HEK293 (cell line): ENCODE measurements around the gene HSDL1.

Source experiments
- GFI1B ChIP-seq: fragments of 450-650 bp; formaldehyde crosslinking; IDR thresholded peaks from 2 replicates; pipeline ENCODE4 v1.5.1; 2016; ENCODE audit warnings: missing biosample characterization, missing genetic modification characterization
- GLIS1 ChIP-seq: fragments of 450-650 bp; formaldehyde crosslinking; IDR thresholded peaks from 2 replicates; pipeline ENCODE4 v1.5.1; 2016; ENCODE audit warnings: missing biosample characterization, missing genetic modification characterization
- HOXC10 ChIP-seq: sonication (generic); formaldehyde crosslinking; IDR thresholded peaks from 2 replicates; pipeline ENCODE4 v1.8.1; 2023; ENCODE audit warnings: mild to moderate bottlenecking, missing genetic modification reagents
- HOXD13 ChIP-seq: sonication (generic); formaldehyde crosslinking; IDR thresholded peaks from 2 replicates; pipeline ENCODE4 v1.8.0; 2022; ENCODE audit warnings: missing genetic modification reagents, borderline replicate concordance
- OVOL3 ChIP-seq: fragments of 450-650 bp; formaldehyde crosslinking; IDR thresholded peaks from 2 replicates; pipeline ENCODE4 v1.5.1; 2016; ENCODE audit warnings: missing biosample characterization, missing genetic modification characterization
- PRDM1 ChIP-seq: fragments of 450-650 bp; formaldehyde crosslinking; IDR thresholded peaks from 2 replicates; pipeline ENCODE4; 2016; ENCODE audit warnings: missing biosample characterization, missing genetic modification characterization
- SCRT1 ChIP-seq: fragments of 450-650 bp; formaldehyde crosslinking; IDR thresholded peaks from 2 replicates; pipeline ENCODE4 v1.5.1; 2016; ENCODE audit warnings: missing biosample characterization, missing genetic modification characterization, borderline replicate concordance
- ZFP3 ChIP-seq: fragments of 450-650 bp; formaldehyde crosslinking; IDR thresholded peaks from 2 replicates; pipeline ENCODE4 v1.5.1; 2016; ENCODE audit warnings: low read depth, missing biosample characterization, missing genetic modification characterization
- ZNF10 ChIP-seq: fragments of 450-650 bp; formaldehyde crosslinking; IDR thresholded peaks from 2 replicates; pipeline ENCODE4 v1.5.1; 2017; ENCODE audit warnings: missing biosample characterization, missing genetic modification characterization
- ZNF133 ChIP-seq: fragments of 450-650 bp; formaldehyde crosslinking; IDR thresholded peaks from 2 replicates; pipeline ENCODE4 v1.5.1; 2016; ENCODE audit warnings: missing biosample characterization, missing genetic modification characterization
- ZNF138 ChIP-seq: fragments of 450-650 bp; formaldehyde crosslinking; IDR thresholded peaks from 2 replicates; pipeline ENCODE4 v1.5.1; 2016; ENCODE audit warnings: missing biosample characterization, missing genetic modification characterization, borderline replicate concordance
- ZNF155 ChIP-seq: fragments of 450-650 bp; formaldehyde crosslinking; IDR thresholded peaks from 2 replicates; pipeline ENCODE4 v1.5.1; 2016; ENCODE audit warnings: missing biosample characterization, missing genetic modification characterization
- ZNF169 ChIP-seq: fragments of 450-650 bp; formaldehyde crosslinking; IDR thresholded peaks from 2 replicates; pipeline ENCODE4 v1.5.1; 2016; ENCODE audit warnings: missing biosample characterization, missing genetic modification characterization
- ZNF175 ChIP-seq: fragments of 450-650 bp; formaldehyde crosslinking; IDR thresholded peaks from 2 replicates; pipeline ENCODE4 v1.5.1; 2016; ENCODE audit warnings: missing biosample characterization, missing genetic modification characterization
- ZNF2 ChIP-seq: fragments of 450-650 bp; formaldehyde crosslinking; IDR thresholded peaks from 2 replicates; pipeline ENCODE4 v1.5.1; 2016; ENCODE audit warnings: missing biosample characterization, missing genetic modification characterization
- ZNF223 ChIP-seq: fragments of 450-650 bp; formaldehyde crosslinking; IDR thresholded peaks from 2 replicates; pipeline ENCODE4 v1.5.1; 2016; ENCODE audit warnings: missing biosample characterization, missing genetic modification characterization
- ZNF23 ChIP-seq: fragments of 450-650 bp; formaldehyde crosslinking; IDR thresholded peaks from 2 replicates; pipeline ENCODE4 v1.5.1; 2016; ENCODE audit warnings: missing biosample characterization, missing genetic modification characterization, borderline replicate concordance
- ZNF239 ChIP-seq: fragments of 450-650 bp; formaldehyde crosslinking; IDR thresholded peaks from 2 replicates; pipeline ENCODE4 v1.5.1; 2016; ENCODE audit warnings: missing biosample characterization, missing genetic modification characterization
- ZNF248 ChIP-seq: fragments of 450-650 bp; formaldehyde crosslinking; IDR thresholded peaks from 2 replicates; pipeline ENCODE4 v1.5.1; 2017; ENCODE audit warnings: missing biosample characterization, missing genetic modification characterization
- ZNF274 ChIP-seq, 2 experiments: fragments of 200-500 bp in 1 of 2; fragments of 450-650 bp in 1 of 2; sonication (Bioruptor generic) in 1 of 2; formaldehyde crosslinking in 1 of 2; IDR thresholded peaks; 2 replicates each; pipeline versions ENCODE4 v1.5.1 to v1.6.1; 2014 to 2016; ENCODE audit warnings: borderline replicate concordance in 1 of 2, inconsistent platforms in 1 of 2, low read length in 1 of 2, missing biosample characterization in 1 of 2, missing genetic modification characterization in 1 of 2
- ZNF324 ChIP-seq: fragments of 450-650 bp; formaldehyde crosslinking; IDR thresholded peaks from 2 replicates; pipeline ENCODE4 v1.5.1; 2016; ENCODE audit warnings: missing biosample characterization, missing genetic modification characterization
- ZNF350 ChIP-seq: fragments of 450-650 bp; formaldehyde crosslinking; IDR thresholded peaks from 2 replicates; pipeline ENCODE4 v1.5.0; 2017; ENCODE audit warnings: missing biosample characterization, mild to moderate bottlenecking, missing genetic modification characterization
- ZNF354C ChIP-seq: fragments of 450-650 bp; formaldehyde crosslinking; IDR thresholded peaks from 2 replicates; pipeline ENCODE4 v1.5.1; 2016; ENCODE audit warnings: missing biosample characterization, missing genetic modification characterization, low read depth, borderline replicate concordance
- ZNF404 ChIP-seq: fragments of 450-650 bp; formaldehyde crosslinking; IDR thresholded peaks from 2 replicates; pipeline ENCODE4 v1.5.1; 2017; ENCODE audit warnings: missing biosample characterization, missing genetic modification characterization
- ZNF501 ChIP-seq: fragments of 450-650 bp; formaldehyde crosslinking; IDR thresholded peaks from 2 replicates; pipeline ENCODE4 v1.5.1; 2016; ENCODE audit warnings: missing biosample characterization, missing genetic modification characterization
- ZNF555 ChIP-seq: fragments of 450-650 bp; formaldehyde crosslinking; conservative IDR thresholded peaks from 2 replicates; pipeline ENCODE4 v1.5.1; 2017; ENCODE audit warnings: missing biosample characterization, mild to moderate bottlenecking, missing genetic modification characterization, inconsistent platforms
- ZNF571 ChIP-seq: fragments of 450-650 bp; formaldehyde crosslinking; IDR thresholded peaks from 2 replicates; pipeline ENCODE4 v1.5.0; 2017; ENCODE audit warnings: missing biosample characterization, missing genetic modification characterization
- ZNF621 ChIP-seq: fragments of 450-650 bp; formaldehyde crosslinking; IDR thresholded peaks from 2 replicates; pipeline ENCODE4 v1.5.1; 2017; ENCODE audit warnings: missing biosample characterization, missing genetic modification characterization
- ZNF654 ChIP-seq: fragments of 450-650 bp; formaldehyde crosslinking; IDR thresholded peaks from 2 replicates; pipeline ENCODE4 v1.5.1; 2016; ENCODE audit warnings: low read depth, missing biosample characterization, missing genetic modification characterization
- ZNF670 ChIP-seq: fragments of 450-650 bp; formaldehyde crosslinking; IDR thresholded peaks from 2 replicates; pipeline ENCODE4 v1.5.1; 2016; ENCODE audit warnings: missing biosample characterization, missing genetic modification characterization, low read depth
- ZNF768 ChIP-seq: fragments of 450-650 bp; formaldehyde crosslinking; IDR thresholded peaks from 2 replicates; pipeline ENCODE4 v1.5.1; 2018; ENCODE audit warnings: missing biosample characterization, mild to moderate bottlenecking, missing genetic modification characterization
- ZSCAN16 ChIP-seq: fragments of 450-650 bp; formaldehyde crosslinking; IDR thresholded peaks from 2 replicates; pipeline ENCODE4 v1.5.1; 2016; ENCODE audit warnings: missing biosample characterization, missing genetic modification characterization
- ZXDB ChIP-seq: fragments of 450-650 bp; formaldehyde crosslinking; IDR thresholded peaks from 2 replicates; pipeline ENCODE4 v1.5.1; 2016; ENCODE audit warnings: missing biosample characterization, missing genetic modification characterization
- TF ChIP-seq, protein P1 (sequence below): fragments of 450-650 bp; formaldehyde crosslinking; IDR thresholded peaks from 2 replicates; pipeline ENCODE4 v1.5.1; 2017; ENCODE audit warnings: missing biosample characterization, missing genetic modification characterization
- TF ChIP-seq, protein P2 (sequence below): fragments of 450-650 bp; formaldehyde crosslinking; optimal IDR thresholded peaks from 2 replicates; pipeline ENCODE3; 2016; ENCODE audit warnings: missing biosample characterization, mild to moderate bottlenecking, missing genetic modification characterization
- TF ChIP-seq, protein P3 (sequence below): fragments of 450-650 bp; formaldehyde crosslinking; IDR thresholded peaks from 2 replicates; pipeline ENCODE4 v1.5.1; 2017; ENCODE audit warnings: missing biosample characterization, mild to moderate bottlenecking, missing genetic modification characterization, moderate library complexity

The HSDL1 gene

DNA sequence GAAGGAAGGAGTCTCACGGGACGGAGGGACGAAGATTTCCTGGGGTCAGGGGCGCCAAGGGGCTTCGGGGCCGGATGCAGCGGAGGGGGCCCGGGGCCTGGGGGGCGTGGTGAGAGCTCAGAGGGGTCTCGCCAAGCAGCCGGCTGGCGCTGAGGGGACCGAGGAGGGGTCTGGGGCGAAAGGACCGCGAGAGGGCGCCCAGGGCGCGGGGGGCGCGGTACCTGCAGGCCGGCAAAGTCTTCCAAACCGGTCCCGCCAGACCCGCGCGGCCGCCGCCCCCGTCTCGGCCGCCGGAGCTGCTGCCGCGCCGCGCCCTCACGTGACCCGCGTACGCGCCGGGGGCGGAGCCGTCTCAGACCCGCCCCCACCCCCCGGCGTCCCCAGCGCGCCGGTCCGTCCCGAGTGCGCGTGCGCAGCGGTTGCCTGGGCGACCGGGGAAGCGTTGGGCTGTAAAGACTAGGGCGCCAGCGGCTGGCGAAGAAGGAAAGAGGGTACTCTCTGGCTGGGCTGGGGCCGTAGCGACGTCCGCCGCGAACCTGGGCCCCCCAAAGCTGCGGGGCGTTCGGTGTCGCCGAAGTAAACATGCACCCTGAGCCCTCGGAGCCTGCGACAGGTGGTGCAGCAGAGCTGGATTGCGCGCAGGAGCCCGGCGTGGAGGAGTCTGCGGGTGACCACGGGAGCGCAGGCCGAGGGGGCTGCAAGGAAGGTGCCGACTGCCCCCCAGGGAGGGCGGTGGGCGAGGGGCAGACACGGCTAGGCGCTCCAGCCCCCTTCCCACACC, at the start of gene HSDL1, which contains the start of gene DNAAF1 (continued):
- TF ChIP-seq, protein P1, sequence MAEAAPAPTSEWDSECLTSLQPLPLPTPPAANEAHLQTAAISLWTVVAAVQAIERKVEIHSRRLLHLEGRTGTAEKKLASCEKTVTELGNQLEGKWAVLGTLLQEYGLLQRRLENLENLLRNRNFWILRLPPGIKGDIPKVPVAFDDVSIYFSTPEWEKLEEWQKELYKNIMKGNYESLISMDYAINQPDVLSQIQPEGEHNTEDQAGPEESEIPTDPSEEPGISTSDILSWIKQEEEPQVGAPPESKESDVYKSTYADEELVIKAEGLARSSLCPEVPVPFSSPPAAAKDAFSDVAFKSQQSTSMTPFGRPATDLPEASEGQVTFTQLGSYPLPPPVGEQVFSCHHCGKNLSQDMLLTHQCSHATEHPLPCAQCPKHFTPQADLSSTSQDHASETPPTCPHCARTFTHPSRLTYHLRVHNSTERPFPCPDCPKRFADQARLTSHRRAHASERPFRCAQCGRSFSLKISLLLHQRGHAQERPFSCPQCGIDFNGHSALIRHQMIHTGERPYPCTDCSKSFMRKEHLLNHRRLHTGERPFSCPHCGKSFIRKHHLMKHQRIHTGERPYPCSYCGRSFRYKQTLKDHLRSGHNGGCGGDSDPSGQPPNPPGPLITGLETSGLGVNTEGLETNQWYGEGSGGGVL (tag by site-specific recombination) = peak; percentile 3; the same call in 1 of the 2 replicates
- TF ChIP-seq ZNF555 (tag by site-specific recombination) = no peak
- peak; percentile 55 for TF ChIP-seq SCRT1 (tag by site-specific recombination)
- TF ChIP-seq ZFP3 = no peak
- no peak for TF ChIP-seq ZNF239 (tag by site-specific recombination)
- no peak for TF ChIP-seq ZNF324 (tag by site-specific recombination)
- TF ChIP-seq, protein P2, sequence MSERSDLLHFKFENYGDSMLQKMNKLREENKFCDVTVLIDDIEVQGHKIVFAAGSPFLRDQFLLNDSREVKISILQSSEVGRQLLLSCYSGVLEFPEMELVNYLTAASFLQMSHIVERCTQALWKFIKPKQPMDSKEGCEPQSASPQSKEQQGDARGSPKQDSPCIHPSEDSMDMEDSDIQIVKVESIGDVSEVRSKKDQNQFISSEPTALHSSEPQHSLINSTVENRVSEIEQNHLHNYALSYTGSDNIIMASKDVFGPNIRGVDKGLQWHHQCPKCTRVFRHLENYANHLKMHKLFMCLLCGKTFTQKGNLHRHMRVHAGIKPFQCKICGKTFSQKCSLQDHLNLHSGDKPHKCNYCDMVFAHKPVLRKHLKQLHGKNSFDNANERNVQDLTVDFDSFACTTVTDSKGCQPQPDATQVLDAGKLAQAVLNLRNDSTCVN (tag by site-specific recombination) = peak; percentile 67
- no peak for TF ChIP-seq HOXC10 (CRISPR knock-in tag)
- TF ChIP-seq ZNF654 (tag by site-specific recombination) = no peak
- TF ChIP-seq OVOL3 (tag by site-specific recombination) = no peak
- TF ChIP-seq ZNF248 (tag by site-specific recombination) = no peak
- no peak for TF ChIP-seq ZNF621
- TF ChIP-seq ZNF350 = no peak
- TF ChIP-seq ZSCAN16 = no peak
- TF ChIP-seq ZNF138 (tag by site-specific recombination) = no peak
- no peak for TF ChIP-seq ZNF175 (tag by site-specific recombination)
- no peak for TF ChIP-seq GLIS1 (tag by site-specific recombination)
- TF ChIP-seq ZNF571 = no peak
- no peak for TF ChIP-seq ZNF23 (tag by site-specific recombination)
- TF ChIP-seq PRDM1 (tag by site-specific recombination) = no peak
- no peak for TF ChIP-seq ZNF155 (tag by site-specific recombination)
- TF ChIP-seq ZNF670 = no peak
- TF ChIP-seq ZNF274 (IDR thresholded peaks at IDR 0.05; ENCODE audit: low read length) = no peak
- TF ChIP-seq ZNF274 (tag by site-specific recombination; IDR thresholded peaks at IDR 0.05; ENCODE audit: borderline replicate concordance) = no peak
- no peak for TF ChIP-seq ZNF768 (tag by site-specific recombination)
- TF ChIP-seq ZNF2 = no peak
- TF ChIP-seq, protein P3, sequence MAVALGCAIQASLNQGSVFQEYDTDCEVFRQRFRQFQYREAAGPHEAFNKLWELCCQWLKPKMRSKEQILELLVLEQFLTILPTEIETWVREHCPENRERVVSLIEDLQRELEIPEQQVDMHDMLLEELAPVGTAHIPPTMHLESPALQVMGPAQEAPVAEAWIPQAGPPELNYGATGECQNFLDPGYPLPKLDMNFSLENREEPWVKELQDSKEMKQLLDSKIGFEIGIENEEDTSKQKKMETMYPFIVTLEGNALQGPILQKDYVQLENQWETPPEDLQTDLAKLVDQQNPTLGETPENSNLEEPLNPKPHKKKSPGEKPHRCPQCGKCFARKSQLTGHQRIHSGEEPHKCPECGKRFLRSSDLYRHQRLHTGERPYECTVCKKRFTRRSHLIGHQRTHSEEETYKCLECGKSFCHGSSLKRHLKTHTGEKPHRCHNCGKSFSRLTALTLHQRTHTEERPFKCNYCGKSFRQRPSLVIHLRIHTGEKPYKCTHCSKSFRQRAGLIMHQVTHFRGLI (tag by site-specific recombination) = no peak
- no peak for TF ChIP-seq ZNF354C (tag by site-specific recombination)
- TF ChIP-seq GFI1B (tag by site-specific recombination) = no peak
- TF ChIP-seq ZNF404 (tag by site-specific recombination) = no peak
- no peak for TF ChIP-seq ZXDB (tag by site-specific recombination)
- no peak for TF ChIP-seq HOXD13 (CRISPR knock-in tag)
- TF ChIP-seq ZNF10 (tag by site-specific recombination) = no peak
- no peak for TF ChIP-seq ZNF223 (tag by site-specific recombination)
- no peak for TF ChIP-seq ZNF169 (tag by site-specific recombination)
- no peak for TF ChIP-seq ZNF501
- TF ChIP-seq ZNF133 (tag by site-specific recombination) = no peak
